ENCODE results near the gene SLC35D1.

The SLC35D1 gene

DNA sequence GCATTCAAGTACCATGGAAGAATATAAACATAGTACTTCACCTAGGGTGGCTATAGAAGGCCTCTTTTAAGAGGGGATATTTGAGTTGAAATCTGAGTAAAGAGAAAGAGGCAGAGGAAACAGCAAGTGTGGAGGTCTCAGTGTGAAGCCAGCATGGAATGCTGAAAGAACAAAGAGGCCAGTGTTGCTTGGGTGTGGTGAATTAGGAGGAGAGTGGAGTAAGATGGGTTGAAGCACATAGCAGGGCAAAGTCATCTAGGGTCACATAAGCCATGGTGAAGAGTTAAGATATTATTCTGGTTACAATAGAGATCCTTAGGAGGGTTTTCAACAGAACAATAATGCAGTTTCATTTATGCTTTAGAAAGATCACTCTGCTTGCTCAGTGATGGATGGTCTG, 43.4 kb upstream of the SLC35D1 start:
- Histone ChIP-seq H3K4me2 (ENCODE audit: low read length) (no peak overlapping the region), H3K9me2 (ENCODE audit: low read depth, low read length) (no peaks in the 10 kb centered on the region), H3K9me3 (ENCODE audit: low read length) (no peaks in the 10 kb centered on the region), H3K27me3 (ENCODE audit: insufficient read depth, low read length) (no peaks in the 10 kb centered on the region), H3K9ac (ENCODE audit: low read length) (no peak overlapping the region), H3K4me1 (ENCODE audit: insufficient read depth, low read length, severe bottlenecking) (peaks cover 9% of the 10 kb centered on the region), H4K20me1 (ENCODE audit: insufficient read depth, low read length) (no peaks in the 10 kb centered on the region), H3K36me3 (ENCODE audit: insufficient read depth, low read length) (no peaks in the 10 kb centered on the region), H3K79me2 (ENCODE audit: insufficient read depth, low read length) (no peaks in the 10 kb centered on the region), H2AFZ (ENCODE audit: low read length) (no peak overlapping the region), H3K4me3 (ENCODE audit: low read depth, low read length, poor library complexity, severe bottlenecking) (no peak overlapping the region), H3F3A (ENCODE audit: insufficient read depth, low read length) (no peaks in the 10 kb centered on the region), H3K27ac (ENCODE audit: low read depth, low read length, poor library complexity, severe bottlenecking) (no peak overlapping the region)
- TF ChIP-seq, protein P1, sequence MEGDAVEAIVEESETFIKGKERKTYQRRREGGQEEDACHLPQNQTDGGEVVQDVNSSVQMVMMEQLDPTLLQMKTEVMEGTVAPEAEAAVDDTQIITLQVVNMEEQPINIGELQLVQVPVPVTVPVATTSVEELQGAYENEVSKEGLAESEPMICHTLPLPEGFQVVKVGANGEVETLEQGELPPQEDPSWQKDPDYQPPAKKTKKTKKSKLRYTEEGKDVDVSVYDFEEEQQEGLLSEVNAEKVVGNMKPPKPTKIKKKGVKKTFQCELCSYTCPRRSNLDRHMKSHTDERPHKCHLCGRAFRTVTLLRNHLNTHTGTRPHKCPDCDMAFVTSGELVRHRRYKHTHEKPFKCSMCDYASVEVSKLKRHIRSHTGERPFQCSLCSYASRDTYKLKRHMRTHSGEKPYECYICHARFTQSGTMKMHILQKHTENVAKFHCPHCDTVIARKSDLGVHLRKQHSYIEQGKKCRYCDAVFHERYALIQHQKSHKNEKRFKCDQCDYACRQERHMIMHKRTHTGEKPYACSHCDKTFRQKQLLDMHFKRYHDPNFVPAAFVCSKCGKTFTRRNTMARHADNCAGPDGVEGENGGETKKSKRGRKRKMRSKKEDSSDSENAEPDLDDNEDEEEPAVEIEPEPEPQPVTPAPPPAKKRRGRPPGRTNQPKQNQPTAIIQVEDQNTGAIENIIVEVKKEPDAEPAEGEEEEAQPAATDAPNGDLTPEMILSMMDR (IDR thresholded peaks at IDR 0.05; ENCODE audit: low read length): no peak
- no peak for TF ChIP-seq EZH2 (IDR thresholded peaks at IDR 0.05; ENCODE audit: borderline replicate concordance, low read length)

- no peaks in the 10 kb centered on the region for H3K27me3 ChIP-seq (ENCODE audit: insufficient read depth, low read length)
Measured at GRCh38 chr1:67094191-67094590, 40.2 kb upstream of the SLC35D1 start.

DNA sequence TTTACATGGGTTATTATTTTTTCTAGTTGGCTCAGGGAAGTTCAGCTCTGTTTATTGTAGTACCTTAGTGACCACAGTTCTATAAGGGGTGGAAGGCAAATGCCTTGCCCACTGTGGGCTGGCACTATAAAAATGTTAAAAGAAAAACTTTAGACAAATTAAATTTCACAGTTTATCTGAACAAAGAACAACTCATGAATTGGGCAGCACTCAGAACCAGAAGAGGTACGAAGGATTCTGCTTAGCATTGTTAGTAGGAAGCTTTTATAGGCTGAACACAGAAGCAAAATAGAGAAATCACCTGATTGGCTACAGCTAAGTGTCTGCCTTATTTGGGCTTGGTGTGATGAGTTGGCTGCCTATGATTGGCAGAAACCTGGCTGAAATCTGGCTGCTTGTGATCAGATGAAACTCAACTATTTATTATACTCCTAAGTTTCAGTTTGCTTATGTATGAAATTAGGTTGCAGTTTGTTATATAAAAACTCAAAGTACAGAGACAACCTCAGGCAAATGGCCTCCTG, 35.8 kb upstream of the SLC35D1 start:
- H3K36me3 ChIP-seq (ENCODE audit: insufficient read depth, low read length): no peaks in the 10 kb centered on the region
- H3K9ac ChIP-seq (ENCODE audit: low read length): no peak overlapping the region
- no peak overlapping the region for H2AFZ ChIP-seq (ENCODE audit: low read length)
- no peaks in the 10 kb centered on the region for H3K9me2 ChIP-seq (ENCODE audit: low read depth, low read length)
- TF ChIP-seq, protein P1 (IDR thresholded peaks at IDR 0.05; ENCODE audit: low read length): no peak
- no peak for TF ChIP-seq EZH2 (IDR thresholded peaks at IDR 0.05; ENCODE audit: borderline replicate concordance, low read length)
- H3F3A ChIP-seq (ENCODE audit: insufficient read depth, low read length): no peaks in the 10 kb centered on the region
- H3K79me2 ChIP-seq (ENCODE audit: insufficient read depth, low read length): no peaks in the 10 kb centered on the region
- no peak overlapping the region for H3K27ac ChIP-seq (ENCODE audit: low read depth, low read length, poor library complexity, severe bottlenecking)
- H3K27me3 ChIP-seq (ENCODE audit: insufficient read depth, low read length): no peaks in the 10 kb centered on the region
- no peak overlapping the region for H3K4me2 ChIP-seq (ENCODE audit: low read length)
- no peaks in the 10 kb centered on the region for H4K20me1 ChIP-seq (ENCODE audit: insufficient read depth, low read length)
- H3K4me3 ChIP-seq (ENCODE audit: low read depth, low read length, poor library complexity, severe bottlenecking): no peak overlapping the region
- no peaks in the 10 kb centered on the region for H3K4me1 ChIP-seq (ENCODE audit: insufficient read depth, low read length, severe bottlenecking)
- H3K9me3 ChIP-seq (ENCODE audit: low read length): no peaks in the 10 kb centered on the region

More at GRCh38 chr1:67094191-67094590, 40.2 kb upstream of the SLC35D1 start:
- no peaks in the 10 kb centered on the region for H3K36me3 ChIP-seq (ENCODE audit: insufficient read depth, low read length)
- no peaks in the 10 kb centered on the region for H3F3A ChIP-seq (ENCODE audit: insufficient read depth, low read length)
- no peaks in the 10 kb centered on the region for H3K79me2 ChIP-seq (ENCODE audit: insufficient read depth, low read length)
- no peak for TF ChIP-seq EZH2 (IDR thresholded peaks at IDR 0.05; ENCODE audit: borderline replicate concordance, low read length)
- H3K9ac ChIP-seq (ENCODE audit: low read length): no peak overlapping the region
- no peak overlapping the region for H3K4me3 ChIP-seq (ENCODE audit: low read depth, low read length, poor library complexity, severe bottlenecking)
- no peak overlapping the region for H2AFZ ChIP-seq (ENCODE audit: low read length)
- H3K4me2 ChIP-seq (ENCODE audit: low read length): no peak overlapping the region
- no peak overlapping the region for H3K27ac ChIP-seq (ENCODE audit: low read depth, low read length, poor library complexity, severe bottlenecking)
- H3K9me2 ChIP-seq (ENCODE audit: low read depth, low read length): no peaks in the 10 kb centered on the region
- no peaks in the 10 kb centered on the region for H3K4me1 ChIP-seq (ENCODE audit: insufficient read depth, low read length, severe bottlenecking)
- H4K20me1 ChIP-seq (ENCODE audit: insufficient read depth, low read length): no peaks in the 10 kb centered on the region
- no peaks in the 10 kb centered on the region for H3K9me3 ChIP-seq (ENCODE audit: low read length)

DNA sequence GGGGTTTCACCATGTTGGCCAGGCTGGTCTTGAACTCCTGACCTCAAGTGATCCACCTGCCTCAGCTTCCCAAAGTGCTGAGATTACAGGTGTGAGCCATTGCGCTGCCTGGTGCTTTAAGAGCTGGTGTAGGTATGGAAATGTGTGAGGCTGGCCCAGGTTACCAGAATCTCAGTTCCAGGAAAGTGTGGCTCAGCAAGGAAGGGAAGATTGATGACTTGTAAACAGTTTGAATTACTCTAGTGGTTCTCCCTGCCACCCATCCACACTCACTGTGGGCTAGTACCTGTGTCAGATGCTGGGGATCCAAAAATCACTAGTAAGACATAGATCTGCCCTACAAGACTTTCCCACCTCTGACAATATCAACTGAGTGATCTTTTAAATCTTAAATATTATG, 34.5 kb upstream of the SLC35D1 start:
- Histone ChIP-seq H3K9ac (ENCODE audit: low read length) (no peak overlapping the region), H3K27me3 (ENCODE audit: insufficient read depth, low read length) (no peaks in the 10 kb centered on the region), H3K9me2 (ENCODE audit: low read depth, low read length) (no peaks in the 10 kb centered on the region), H3K36me3 (ENCODE audit: insufficient read depth, low read length) (no peaks in the 10 kb centered on the region), H3K4me1 (ENCODE audit: insufficient read depth, low read length, severe bottlenecking) (no peaks in the 10 kb centered on the region), H3K4me2 (ENCODE audit: low read length) (no peak overlapping the region), H2AFZ (ENCODE audit: low read length) (no peak overlapping the region), H3F3A (ENCODE audit: insufficient read depth, low read length) (no peaks in the 10 kb centered on the region), H3K79me2 (ENCODE audit: insufficient read depth, low read length) (no peaks in the 10 kb centered on the region), H3K9me3 (ENCODE audit: low read length) (no peaks in the 10 kb centered on the region), H3K4me3 (ENCODE audit: low read depth, low read length, poor library complexity, severe bottlenecking) (no peak overlapping the region), H4K20me1 (ENCODE audit: insufficient read depth, low read length) (no peaks in the 10 kb centered on the region), H3K27ac (ENCODE audit: low read depth, low read length, poor library complexity, severe bottlenecking) (no peak overlapping the region)
- no peak for TF ChIP-seq EZH2 (IDR thresholded peaks at IDR 0.05; ENCODE audit: borderline replicate concordance, low read length)
- TF ChIP-seq, protein P1 (IDR thresholded peaks at IDR 0.05; ENCODE audit: low read length): no peak
